GM08714 (cell line): ENCODE measurements around the gene RAB3A.

Experiments used
- H3K4me3 ChIP-seq: fragments of 200-500 bp; sonication (Bioruptor generic); 2 replicates; pipeline ENCODE4 v1.5.1; 2014; ENCODE audit warnings: mild to moderate bottlenecking, low read length, inconsistent platforms
- ZNF274 ChIP-seq: IDR thresholded peaks from 2 replicates; pipeline ENCODE4 v1.6.1; 2012; ENCODE audit warnings: mild to moderate bottlenecking, low read depth, low read length

Gene RAB3A

DNA sequence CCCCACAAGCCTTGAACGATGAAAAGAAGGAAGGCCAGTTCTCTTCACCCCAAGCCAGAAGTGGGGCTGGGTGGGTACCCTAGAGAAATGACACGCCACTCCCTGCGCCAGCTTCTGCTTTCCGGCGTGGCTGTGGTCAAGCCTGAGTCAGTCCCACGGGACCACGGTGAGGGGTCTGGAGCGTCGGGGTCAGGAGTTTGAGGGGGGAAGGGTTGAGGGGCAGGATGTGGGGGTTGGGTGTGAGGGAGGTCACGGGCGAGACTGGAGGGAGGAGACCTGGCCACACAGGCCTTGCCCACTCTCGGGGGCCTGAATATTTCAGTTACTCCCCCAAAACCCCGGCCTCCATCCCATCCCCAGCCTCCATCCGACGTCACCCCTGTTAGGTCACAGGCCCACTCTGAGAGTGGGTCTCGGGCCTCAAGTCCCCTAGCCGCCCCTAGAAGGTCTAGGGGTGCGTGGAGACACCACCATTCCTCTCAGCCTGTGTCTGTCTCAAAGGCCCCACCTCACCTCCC is 30.7 kb downstream of the RAB3A start:
- no peak for TF ChIP-seq ZNF274
- H3K4me3 ChIP-seq: peak overlapping the region; percentile 21; the same call in 1 of the 2 replicates

DNA sequence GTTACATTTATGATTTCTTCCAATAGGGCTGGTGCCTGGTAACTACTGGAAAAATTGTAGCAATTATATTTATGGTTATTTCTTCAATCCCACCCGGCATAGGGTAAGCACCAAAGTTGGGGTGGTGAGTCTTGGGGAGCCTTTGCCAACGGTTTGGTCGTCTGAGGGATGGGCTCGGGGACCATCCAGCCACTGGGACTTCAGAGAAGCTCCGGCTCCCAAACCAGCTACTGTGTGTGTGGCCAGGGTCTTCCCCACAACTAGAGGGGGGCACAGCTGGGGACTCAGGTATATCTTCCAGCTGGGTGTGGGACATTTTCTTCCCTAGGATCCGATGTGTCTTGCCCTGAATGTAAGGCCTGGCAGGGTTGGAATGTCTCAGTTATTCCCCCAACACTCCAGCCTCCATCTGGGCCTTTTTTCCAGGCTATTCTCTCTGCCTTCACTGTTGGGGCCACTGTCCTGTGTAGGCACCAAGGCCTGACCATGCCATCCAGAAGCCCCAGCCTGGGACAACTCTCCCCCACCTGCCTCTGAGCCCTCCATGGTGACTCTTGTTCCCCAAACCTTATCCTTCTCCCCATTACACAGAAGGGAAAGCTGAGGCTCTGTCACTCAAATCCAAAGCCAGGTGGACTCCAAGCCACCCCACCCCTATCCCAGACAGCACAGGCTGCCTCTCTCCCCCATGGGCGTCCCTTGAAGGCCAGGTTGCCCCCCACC is 31.4 kb downstream of the RAB3A start:
- no peak for TF ChIP-seq ZNF274
- no peak overlapping the region for H3K4me3 ChIP-seq

GRCh38 chr19:18171605-18172327 is 32.1 kb downstream of the RAB3A start:
- H3K4me3 ChIP-seq: no peak overlapping the region
- no peak for TF ChIP-seq ZNF274

DNA sequence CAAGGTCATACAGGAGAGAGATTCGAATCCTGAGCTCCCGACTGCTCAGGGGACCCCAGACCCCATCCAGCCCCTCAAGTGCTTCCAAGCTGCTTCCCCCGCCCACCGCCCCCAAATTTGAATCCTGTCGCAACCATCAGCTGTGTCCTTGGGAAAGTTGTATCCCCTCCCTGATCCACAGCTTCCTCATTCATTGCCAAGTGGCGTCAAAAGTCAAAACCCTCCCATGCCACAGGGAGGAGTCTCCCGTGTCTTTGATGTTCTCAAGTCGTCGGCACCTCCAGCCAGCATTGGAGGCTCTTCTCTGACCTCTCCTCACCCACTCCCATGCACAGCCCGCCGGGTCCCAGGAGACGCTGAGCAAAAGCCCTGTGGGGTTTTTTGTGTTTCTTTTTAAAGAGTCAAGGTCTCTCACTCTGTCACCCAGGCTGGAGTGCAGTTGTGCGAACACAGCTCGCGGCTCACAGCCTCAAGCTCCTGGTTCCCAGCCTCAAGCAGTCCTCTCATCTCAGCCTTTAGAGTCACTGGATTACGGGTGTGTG is 33.1 kb downstream of the RAB3A start:
- H3K4me3 ChIP-seq: no peak overlapping the region; the same call in 1 of the 2 replicates
- no peak for TF ChIP-seq ZNF274

DNA sequence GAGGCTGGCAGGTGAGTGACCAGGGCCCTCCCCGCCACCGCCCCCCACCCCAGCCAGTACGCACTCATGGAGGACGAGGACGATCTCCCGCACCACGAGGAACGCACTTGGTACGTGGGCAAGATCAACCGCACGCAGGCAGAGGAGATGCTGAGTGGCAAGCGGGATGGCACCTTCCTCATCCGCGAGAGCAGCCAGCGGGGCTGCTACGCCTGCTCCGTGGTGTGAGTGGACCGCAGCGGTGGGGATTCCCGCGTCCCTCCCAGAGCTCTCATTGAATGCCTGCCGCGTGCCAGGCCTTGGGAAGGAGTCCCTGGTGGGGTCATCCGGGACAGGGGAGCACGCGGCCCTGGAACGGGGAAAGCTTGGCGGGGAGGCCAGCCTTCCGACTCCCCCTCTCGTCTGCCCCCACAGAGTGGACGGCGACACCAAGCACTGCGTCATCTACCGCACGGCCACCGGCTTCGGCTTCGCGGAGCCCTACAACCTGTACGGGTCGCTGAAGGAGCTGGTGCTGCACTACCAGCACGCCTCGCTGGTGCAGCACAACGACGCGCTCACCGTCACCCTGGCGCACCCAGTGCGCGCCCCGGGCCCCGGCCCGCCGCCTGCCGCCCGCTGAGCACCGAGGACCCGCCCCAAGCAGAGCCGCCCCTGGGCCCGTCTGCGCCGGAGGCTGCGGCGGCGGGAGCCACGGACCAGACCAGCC is 35.0 kb downstream of the RAB3A start:
- TF ChIP-seq ZNF274: no peak

GRCh38 chr19:18167975-18168645 is 35.7 kb downstream of the RAB3A start:
- no peak for TF ChIP-seq ZNF274
- no peak overlapping the region for H3K4me3 ChIP-seq

More for the DNA sequence above, 35.0 kb downstream of the RAB3A start:
- no peak overlapping the region for H3K4me3 ChIP-seq

- TF ChIP-seq ZNF274: no peak
These were observed 36.8 kb downstream of the RAB3A start for GRCh38 chr19:18167011-18167410.

DNA sequence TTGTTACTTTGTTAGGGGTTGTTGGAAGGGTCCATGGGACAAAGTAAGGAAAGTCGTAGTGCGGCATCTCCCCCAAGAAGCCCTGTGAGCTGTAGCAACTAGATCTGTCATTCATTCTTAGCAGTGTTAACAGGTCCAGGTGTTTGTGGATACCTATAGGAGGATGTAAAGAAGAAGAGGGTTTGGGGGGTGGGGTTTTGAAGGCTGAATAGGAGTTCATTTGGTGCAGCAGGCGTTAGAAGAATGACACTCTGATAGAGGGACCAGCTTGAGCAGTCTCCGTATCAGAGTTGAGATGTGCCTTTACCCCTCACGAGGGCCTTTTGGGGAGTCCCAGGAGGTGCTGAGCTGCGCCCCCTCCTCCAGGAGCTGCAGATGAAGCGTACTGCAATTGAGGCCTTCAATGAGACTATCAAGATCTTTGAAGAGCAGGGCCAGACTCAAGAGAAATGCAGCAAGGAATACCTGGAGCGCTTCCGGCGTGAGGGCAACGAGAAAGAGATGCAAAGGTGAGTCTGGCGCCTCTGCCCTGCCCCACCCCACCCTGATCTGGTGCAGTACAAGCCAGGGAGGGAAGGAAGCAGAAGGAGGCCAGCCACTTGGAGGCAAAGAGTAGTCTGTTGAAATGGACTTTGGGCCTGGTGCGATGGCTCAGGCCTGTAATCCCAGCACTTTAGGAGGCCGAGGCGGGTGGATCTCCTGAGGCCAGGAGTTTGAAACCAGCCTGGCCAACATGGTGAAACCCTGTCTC is 37.9 kb downstream of the RAB3A start:
- no peak for TF ChIP-seq ZNF274

More at GRCh38 chr19:18167011-18167410, 36.8 kb downstream of the RAB3A start:
- no peak overlapping the region for H3K4me3 ChIP-seq

DNA sequence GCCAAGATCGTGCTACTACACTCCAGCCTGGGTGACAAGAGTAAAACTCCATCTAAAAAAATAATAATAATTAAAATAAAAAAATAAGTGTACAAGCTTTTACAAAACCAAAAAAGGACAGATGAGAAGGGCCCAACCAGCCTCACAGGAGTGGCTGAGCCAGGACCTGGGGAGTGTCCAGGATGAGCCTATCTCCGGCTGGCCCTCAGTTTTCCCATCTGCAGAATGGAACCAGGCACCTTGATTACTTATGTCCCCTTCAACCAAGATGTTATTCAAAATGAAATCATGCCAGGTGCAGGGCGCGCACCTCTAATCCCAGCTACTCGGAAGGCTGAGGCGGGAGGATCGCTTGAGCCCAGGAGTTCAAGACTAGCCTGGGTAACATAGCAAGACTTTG is 39.8 kb downstream of the RAB3A start:
- no peak for TF ChIP-seq ZNF274
- H3K4me3 ChIP-seq: no peak overlapping the region

More for the DNA sequence above, 37.9 kb downstream of the RAB3A start:
- no peak overlapping the region for H3K4me3 ChIP-seq

GRCh38 chr19:18161636-18162002 is 42.2 kb downstream of the RAB3A start:
- H3K4me3 ChIP-seq: no peak overlapping the region
- TF ChIP-seq ZNF274: no peak

DNA sequence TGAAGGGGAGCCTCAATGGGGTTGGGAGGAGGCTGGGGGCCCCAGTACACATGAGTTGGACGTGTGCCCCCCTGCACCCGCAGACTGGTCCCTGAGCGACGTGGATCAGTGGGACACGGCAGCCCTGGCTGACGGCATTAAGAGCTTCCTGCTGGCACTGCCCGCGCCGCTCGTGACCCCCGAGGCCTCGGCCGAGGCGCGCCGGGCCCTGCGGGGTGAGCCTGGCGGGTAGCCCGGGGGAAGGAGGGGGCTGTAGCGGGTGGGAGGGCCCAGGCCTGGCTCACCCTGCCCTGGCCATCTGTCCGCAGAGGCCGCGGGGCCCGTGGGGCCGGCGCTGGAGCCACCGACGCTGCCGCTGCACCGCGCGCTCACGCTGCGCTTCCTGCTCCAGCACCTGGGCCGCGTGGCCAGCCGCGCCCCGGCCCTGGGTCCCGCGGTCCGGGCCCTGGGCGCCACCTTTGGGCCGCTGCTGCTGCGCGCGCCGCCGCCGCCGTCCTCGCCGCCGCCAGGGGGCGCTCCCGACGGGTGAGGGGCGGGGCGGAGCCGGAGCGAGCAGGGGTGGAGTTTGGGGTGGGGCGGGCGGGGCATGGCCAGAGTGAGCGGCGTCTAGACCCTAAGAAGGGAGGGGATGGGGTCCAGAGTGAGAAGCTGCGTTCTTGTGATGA is 42.7 kb downstream of the RAB3A start:
- no peak for TF ChIP-seq ZNF274
- peak overlapping the region; percentile 22; the same call in 1 of the 2 replicates for H3K4me3 ChIP-seq

GRCh38 chr19:18160493-18160970 is 43.3 kb downstream of the RAB3A start:
- TF ChIP-seq ZNF274: no peak
- H3K4me3 ChIP-seq: peak overlapping the region; percentile 22; the same call in 1 of the 2 replicates
